ENCODE results near the gene CADM3. TPM values are rescaled to one million over a fixed set of nuclear protein-coding genes. Genes with fewer than 3 reads are reported as not detected.

Gene CADM3
- total and polyA plus RNA-seq, 2 donors = 0.42 to 1.1 TPM

GRCh38 chr1:159144571-159144970, 26.8 kb upstream of the CADM3 start:
- H3K4me3 ChIP-seq (ENCODE audit: low read length in 2 of 2) = no peak overlapping the region
- WGBS = 98% methylated on average over 3 of the region's 3 CpGs
- no peak for DNase-seq (ENCODE audit: low read depth in 6 of 9, low spot score in 9 of 9)

GRCh38 chr1:159146980-159147379, 24.4 kb upstream of the CADM3 start:
- no peaks in the 10 kb centered on the region for H3K9me3 ChIP-seq (ENCODE audit: control insufficient read depth in 2 of 2, insufficient read depth in 1 of 2, low read length in 1 of 2)
- WGBS = 72% methylated on average over 3 of the region's 3 CpGs
- H3K27me3 ChIP-seq (ENCODE audit: control insufficient read depth in 2 of 2, insufficient read depth in 1 of 2, low read length in 1 of 2) = peaks cover 0 to 2% of the 10 kb centered on the region in 2 donors
- no peak overlapping the region for H3K4me3 ChIP-seq (ENCODE audit: low read length in 2 of 2)
- H3K27ac ChIP-seq (ENCODE audit: low read depth in 1 of 2, low read length in 1 of 2) = no peak overlapping the region
- DNase-seq (ENCODE audit: low read depth in 6 of 9, low spot score in 9 of 9) = no peak
- H3K4me1 ChIP-seq (ENCODE audit: control insufficient read depth in 2 of 2, insufficient read depth in 2 of 2, low read length in 2 of 2) = no peaks in the 10 kb centered on the region
- no peaks in the 10 kb centered on the region for H3K36me3 ChIP-seq (ENCODE audit: control insufficient read depth in 2 of 2, insufficient read depth in 2 of 2, low read length in 1 of 2)

More at GRCh38 chr1:159144571-159144970, 26.8 kb upstream of the CADM3 start:
- Histone ChIP-seq H3K9me3 (ENCODE audit: control insufficient read depth in 2 of 2, insufficient read depth in 1 of 2, low read length in 1 of 2) (no peaks in the 10 kb centered on the region), H3K4me1 (ENCODE audit: control insufficient read depth in 2 of 2, insufficient read depth in 2 of 2, low read length in 2 of 2) (no peaks in the 10 kb centered on the region), H3K36me3 (ENCODE audit: control insufficient read depth in 2 of 2, insufficient read depth in 2 of 2, low read length in 1 of 2) (no peaks in the 10 kb centered on the region), H3K27me3 (ENCODE audit: control insufficient read depth in 2 of 2, insufficient read depth in 1 of 2, low read length in 1 of 2) (peaks cover 0 to 16% of the 10 kb centered on the region in 2 donors), H3K27ac (ENCODE audit: low read depth in 1 of 2, low read length in 1 of 2) (no peak overlapping the region)

GRCh38 chr1:159152031-159152430, 19.4 kb upstream of the CADM3 start:
- Histone ChIP-seq H3K36me3 (ENCODE audit: control insufficient read depth in 2 of 2, insufficient read depth in 2 of 2, low read length in 1 of 2) (no peaks in the 10 kb centered on the region), H3K4me3 (ENCODE audit: low read length in 2 of 2) (no peak overlapping the region), H3K27ac (ENCODE audit: low read depth in 1 of 2, low read length in 1 of 2) (no peak overlapping the region), H3K9me3 (ENCODE audit: control insufficient read depth in 2 of 2, insufficient read depth in 1 of 2, low read length in 1 of 2) (no peaks in the 10 kb centered on the region), H3K4me1 (ENCODE audit: control insufficient read depth in 2 of 2, insufficient read depth in 2 of 2, low read length in 2 of 2) (no peaks in the 10 kb centered on the region), H3K27me3 (ENCODE audit: control insufficient read depth in 2 of 2, insufficient read depth in 1 of 2, low read length in 1 of 2) (no peaks in the 10 kb centered on the region)
- 82% methylated on average over 3 of the region's 3 CpGs for WGBS
- DNase-seq (ENCODE audit: low read depth in 6 of 9, low spot score in 9 of 9) = no peak

GRCh38 chr1:159161001-159161718, 10.3 kb upstream of the CADM3 start:
- DNase-seq (ENCODE audit: low read depth in 6 of 9, low spot score in 9 of 9) = peak; percentile 14 to 71 (median 37)
- Histone ChIP-seq H3K4me1 (ENCODE audit: control insufficient read depth in 2 of 2, insufficient read depth in 2 of 2, low read length in 2 of 2) (no peaks in the 10 kb centered on the region), H3K36me3 (ENCODE audit: control insufficient read depth in 2 of 2, insufficient read depth in 2 of 2, low read length in 1 of 2) (no peaks in the 10 kb centered on the region), H3K9me3 (ENCODE audit: control insufficient read depth in 2 of 2, insufficient read depth in 1 of 2, low read length in 1 of 2) (no peaks in the 10 kb centered on the region), H3K4me3 (ENCODE audit: low read length in 2 of 2) (no peak overlapping the region), H3K27ac (ENCODE audit: low read depth in 1 of 2, low read length in 1 of 2) (no peak overlapping the region), H3K27me3 (ENCODE audit: control insufficient read depth in 2 of 2, insufficient read depth in 1 of 2, low read length in 1 of 2) (peaks cover 0 to 6% of the 10 kb centered on the region in 2 donors)
- WGBS = 14% methylated on average over 4 of the region's 4 CpGs

GRCh38 chr1:159161719-159162026, 9.7 kb upstream of the CADM3 start:
- H3K27me3 ChIP-seq (ENCODE audit: control insufficient read depth in 2 of 2, insufficient read depth in 1 of 2, low read length in 1 of 2) = peaks cover 0 to 6% of the 10 kb centered on the region in 2 donors
- WGBS = 98% methylated on average over 1 of the region's 1 CpG

GRCh38 chr1:159162516-159163265, 8.7 kb upstream of the CADM3 start:
- no peaks in the 10 kb centered on the region for H3K9me3 ChIP-seq (ENCODE audit: control insufficient read depth in 2 of 2, insufficient read depth in 1 of 2, low read length in 1 of 2)
- WGBS = 55% methylated on average over 4 of the region's 4 CpGs
- no peaks in the 10 kb centered on the region for H3K36me3 ChIP-seq (ENCODE audit: control insufficient read depth in 2 of 2, insufficient read depth in 2 of 2, low read length in 1 of 2)
- no peak for DNase-seq (ENCODE audit: low read depth in 6 of 9, low spot score in 9 of 9)
- peaks cover 0 to 6% of the 10 kb centered on the region in 2 donors for H3K27me3 ChIP-seq (ENCODE audit: control insufficient read depth in 2 of 2, insufficient read depth in 1 of 2, low read length in 1 of 2)
- no peaks in the 10 kb centered on the region for H3K4me1 ChIP-seq (ENCODE audit: control insufficient read depth in 2 of 2, insufficient read depth in 2 of 2, low read length in 2 of 2)
- no peak overlapping the region for H3K27ac ChIP-seq (ENCODE audit: low read depth in 1 of 2, low read length in 1 of 2)
- no peak overlapping the region for H3K4me3 ChIP-seq (ENCODE audit: low read length in 2 of 2)

More at GRCh38 chr1:159161719-159162026, 9.7 kb upstream of the CADM3 start:
- no peak for DNase-seq (ENCODE audit: low read depth in 6 of 9, low spot score in 9 of 9)
- Histone ChIP-seq H3K4me3 (ENCODE audit: low read length in 2 of 2) (no peak overlapping the region), H3K36me3 (ENCODE audit: control insufficient read depth in 2 of 2, insufficient read depth in 2 of 2, low read length in 1 of 2) (no peaks in the 10 kb centered on the region), H3K27ac (ENCODE audit: low read depth in 1 of 2, low read length in 1 of 2) (no peak overlapping the region), H3K9me3 (ENCODE audit: control insufficient read depth in 2 of 2, insufficient read depth in 1 of 2, low read length in 1 of 2) (no peaks in the 10 kb centered on the region), H3K4me1 (ENCODE audit: control insufficient read depth in 2 of 2, insufficient read depth in 2 of 2, low read length in 2 of 2) (no peaks in the 10 kb centered on the region)

GRCh38 chr1:159163614-159164228, 7.7 kb upstream of the CADM3 start:
- Histone ChIP-seq H3K4me3 (ENCODE audit: low read length in 2 of 2) (no peak overlapping the region), H3K27me3 (ENCODE audit: control insufficient read depth in 2 of 2, insufficient read depth in 1 of 2, low read length in 1 of 2) (peaks cover 0 to 12% of the 10 kb centered on the region in 2 donors), H3K9me3 (ENCODE audit: control insufficient read depth in 2 of 2, insufficient read depth in 1 of 2, low read length in 1 of 2) (no peaks in the 10 kb centered on the region), H3K27ac (ENCODE audit: low read depth in 1 of 2, low read length in 1 of 2) (no peak overlapping the region), H3K4me1 (ENCODE audit: control insufficient read depth in 2 of 2, insufficient read depth in 2 of 2, low read length in 2 of 2) (no peaks in the 10 kb centered on the region), H3K36me3 (ENCODE audit: control insufficient read depth in 2 of 2, insufficient read depth in 2 of 2, low read length in 1 of 2) (no peaks in the 10 kb centered on the region)
- no peak for DNase-seq (ENCODE audit: low read depth in 6 of 9, low spot score in 9 of 9)
- WGBS = 80% methylated on average over 9 of the region's 9 CpGs

- WGBS = 71% methylated on average over 4 of the region's 4 CpGs
These were observed 3.4 kb upstream of the CADM3 start for GRCh38 chr1:159168043-159168442.

GRCh38 chr1:159170639-159171038, 776 bp upstream of the CADM3 start:
- H3K4me1 ChIP-seq (ENCODE audit: control insufficient read depth in 2 of 2, insufficient read depth in 2 of 2, low read length in 2 of 2) = no peaks in the 10 kb centered on the region
- peaks cover 28 to 60% of the 10 kb centered on the region in 2 donors for H3K27me3 ChIP-seq (ENCODE audit: control insufficient read depth in 2 of 2, insufficient read depth in 1 of 2, low read length in 1 of 2)
- H3K9me3 ChIP-seq (ENCODE audit: control insufficient read depth in 2 of 2, insufficient read depth in 1 of 2, low read length in 1 of 2) = peaks cover 0 to 1% of the 10 kb centered on the region in 2 donors
- H3K36me3 ChIP-seq (ENCODE audit: control insufficient read depth in 2 of 2, insufficient read depth in 2 of 2, low read length in 1 of 2) = no peaks in the 10 kb centered on the region
- DNase-seq (ENCODE audit: low read depth in 6 of 9, low spot score in 9 of 9) = no peak
- H3K27ac ChIP-seq (ENCODE audit: low read depth in 1 of 2, low read length in 1 of 2) = no peak overlapping the region
- no peak overlapping the region for H3K4me3 ChIP-seq (ENCODE audit: low read length in 2 of 2)
- WGBS = 78% methylated on average over 5 of the region's 5 CpGs

More at GRCh38 chr1:159168043-159168442, 3.4 kb upstream of the CADM3 start:
- H3K4me3 ChIP-seq (ENCODE audit: low read length in 2 of 2) = no peak overlapping the region
- no peak overlapping the region for H3K27ac ChIP-seq (ENCODE audit: low read depth in 1 of 2, low read length in 1 of 2)
- peaks cover 23 to 49% of the 10 kb centered on the region in 2 donors for H3K27me3 ChIP-seq (ENCODE audit: control insufficient read depth in 2 of 2, insufficient read depth in 1 of 2, low read length in 1 of 2)
- H3K9me3 ChIP-seq (ENCODE audit: control insufficient read depth in 2 of 2, insufficient read depth in 1 of 2, low read length in 1 of 2) = peaks cover 0 to 1% of the 10 kb centered on the region in 2 donors
- no peak for DNase-seq (ENCODE audit: low read depth in 6 of 9, low spot score in 9 of 9)
- H3K36me3 ChIP-seq (ENCODE audit: control insufficient read depth in 2 of 2, insufficient read depth in 2 of 2, low read length in 1 of 2) = no peaks in the 10 kb centered on the region
- no peaks in the 10 kb centered on the region for H3K4me1 ChIP-seq (ENCODE audit: control insufficient read depth in 2 of 2, insufficient read depth in 2 of 2, low read length in 2 of 2)
